Measurements from ENCODE around the gene TP53TG3D.
"Not testable (repeated sequence)": the region's sequence is repeated elsewhere in the genome, so short reads cannot be mapped to it uniquely, and the experiment has no call there.

TP53TG3D gene

GRCh38 chr16:32252986-32253385, at the start of gene TP53TG3D:
TSS of gene TP53TG3D (plus strand) at chr16:32253286. CDS start at chr16:32253354, 68 bp downstream.
- DNase-seq (ENCODE audit: low read depth in 2 of 2) = not testable (repeated sequence)

GRCh38 chr16:32253507-32253906, 421 bp downstream of the TP53TG3D start:
- peak in 1 of 2 donors; percentile 8 for DNase-seq (ENCODE audit: low read depth in 2 of 2)

GRCh38 chr16:32261526-32261925, 8.4 kb downstream of the TP53TG3D start:
- not testable (repeated sequence) for DNase-seq (ENCODE audit: low read depth in 2 of 2)

- DNase-seq (ENCODE audit: low read depth in 2 of 2) = not testable (repeated sequence)
Observed at GRCh38 chr16:32263552-32263951, 10.5 kb downstream of the TP53TG3D start.

- not testable (repeated sequence) for DNase-seq (ENCODE audit: low read depth in 2 of 2)
Observed at GRCh38 chr16:32281910-32282309, 28.8 kb downstream of the TP53TG3D start.

- not testable (repeated sequence) for DNase-seq (ENCODE audit: low read depth in 2 of 2)
Observed at GRCh38 chr16:32283024-32283423, 29.9 kb downstream of the TP53TG3D start.

- DNase-seq (ENCODE audit: low read depth in 2 of 2) = not testable (repeated sequence)
Observed at GRCh38 chr16:32283917-32284495, 30.9 kb downstream of the TP53TG3D start.

- not testable (repeated sequence) for DNase-seq (ENCODE audit: low read depth in 2 of 2)
Observed at GRCh38 chr16:32284800-32285796, 32.0 kb downstream of the TP53TG3D start.

GRCh38 chr16:32286193-32286592, 33.1 kb downstream of the TP53TG3D start:
- DNase-seq (ENCODE audit: low read depth in 2 of 2) = not testable (repeated sequence)

GRCh38 chr16:32287743-32288142, 34.7 kb downstream of the TP53TG3D start:
- not testable (repeated sequence) for DNase-seq (ENCODE audit: low read depth in 2 of 2)

- not testable (repeated sequence) for DNase-seq (ENCODE audit: low read depth in 2 of 2)
Observed at GRCh38 chr16:32289197-32289596, 36.1 kb downstream of the TP53TG3D start.

- DNase-seq (ENCODE audit: low read depth in 2 of 2) = not testable (repeated sequence)
Observed at GRCh38 chr16:32302776-32303175, 49.7 kb downstream of the TP53TG3D start.

Measured in stimulated activated CD8-positive, alpha-beta memory T cell treated with anti-CD3 and anti-CD28 coated beads, Interleukin-2, amount 100 ng/mL, for 48 hours (primary cell).